Mesendoderm (in vitro differentiated cells): ENCODE results near the gene SLC18B1.

Experiments
- DNase-seq: peaks from one replicate; pipeline ENCODE4 v3.0.0; 2013
- H2AK5ac ChIP-seq: 2 replicates; pipeline ENCODE4 v1.6.1; 2013; ENCODE audit warnings: low read length, inconsistent platforms
- H2BK120ac ChIP-seq: 2 replicates; pipeline ENCODE4 v1.6.1; 2013; ENCODE audit warnings: low read depth, mild to moderate bottlenecking, low read length, moderate library complexity, mixed read lengths
- H2BK15ac ChIP-seq: replicated peaks from 2 replicates; pipeline ENCODE4 v1.6.1; 2013; ENCODE audit warnings: low read depth, mild to moderate bottlenecking, moderate library complexity
- H2BK5ac ChIP-seq: 2 replicates; pipeline ENCODE4 v1.6.1; 2013; ENCODE audit warnings: low read length, inconsistent platforms
- H3K18ac ChIP-seq: 2 replicates; pipeline ENCODE4 v1.6.1; 2013; ENCODE audit warnings: mild to moderate bottlenecking, low read length, mixed read lengths
- H3K23ac ChIP-seq: one replicate; pipeline ENCODE4 v1.6.1; 2013; ENCODE audit warnings: low read length
- H3K27ac ChIP-seq: 2 replicates; pipeline ENCODE4 v1.5.1; 2013; ENCODE audit warnings: low read depth, mild to moderate bottlenecking, inconsistent platforms, low read length, moderate library complexity
- H3K27me3 ChIP-seq: 2 replicates; pipeline ENCODE4 v1.6.1; 2013; ENCODE audit warnings: low read length, control low read depth, mild to moderate bottlenecking, inconsistent platforms; ENCODE audit not compliant: insufficient read depth, poor library complexity
- H3K36me3 ChIP-seq: 2 replicates; pipeline ENCODE4 v1.6.1; 2013; ENCODE audit warnings: low read length, inconsistent platforms; ENCODE audit not compliant: control insufficient read depth, insufficient read depth
- H3K4ac ChIP-seq: one replicate; pipeline ENCODE4 v1.6.1; 2013; ENCODE audit warnings: low read depth, mild to moderate bottlenecking, low read length, moderate library complexity
- H3K4me1 ChIP-seq: 2 replicates; pipeline ENCODE4 v1.6.1; 2013; ENCODE audit warnings: low read depth, low read length, inconsistent platforms; ENCODE audit not compliant: control insufficient read depth
- H3K4me2 ChIP-seq: 2 replicates; pipeline ENCODE4 v1.6.1; 2013; ENCODE audit warnings: low read length
- H3K4me3 ChIP-seq: 2 replicates; pipeline ENCODE4 v1.5.1; 2013; ENCODE audit warnings: mild to moderate bottlenecking, low read length
- H3K56ac ChIP-seq: one replicate; pipeline ENCODE4 v1.6.1; 2013; ENCODE audit warnings: low read length
- H3K79me1 ChIP-seq: 2 replicates; pipeline ENCODE4 v1.6.1; 2013; ENCODE audit warnings: low read length, inconsistent platforms
- H3K79me2 ChIP-seq: 2 replicates; pipeline ENCODE4 v1.6.1; 2013; ENCODE audit warnings: mild to moderate bottlenecking, low read length; ENCODE audit not compliant: control insufficient read depth, insufficient read depth
- H3K9ac ChIP-seq: 2 replicates; pipeline ENCODE4 v1.6.1; 2013; ENCODE audit warnings: low read length, inconsistent platforms
- H4K5ac ChIP-seq: one replicate; pipeline ENCODE4 v1.6.1; 2013; ENCODE audit warnings: low read length
- H4K8ac ChIP-seq: one replicate; pipeline ENCODE4 v1.6.1; 2013; ENCODE audit warnings: low read depth, mild to moderate bottlenecking, control low read depth, low read length, moderate library complexity
- WGBS: extraction: QIAGEN DNeasy Blood & Tissue Kit; methylation state at CpG from one replicate; pipeline ENCODE4 v1.1.7; 2013; ENCODE audit warnings: low lambda C conversion rate, missing lambda C conversion rate; ENCODE audit not compliant: insufficient coverage; ENCODE audit errors: extremely low coverage; 5-methylcytosine and 5-hydroxymethylcytosine counted together
- small RNA-seq: library from polyadenylated mRNA; stranded (forward); fragments of <200 nt; extraction: miRNeasy Mini kit (QIAGEN cat#:217004); gene quantifications from one replicate; pipeline ENCODE3, GENCODE V24; 2013; ENCODE audit not compliant: insufficient read depth

SLC18B1 gene

GRCh38 chr6:132725471-132725870 is 73.0 kb downstream of the SLC18B1 start:
- Histone ChIP-seq H3K79me1 (no peaks in the 10 kb centered on the region), H3K4me3 (no peak overlapping the region), H2BK15ac (no peak overlapping the region), H2AK5ac (no peak overlapping the region), H3K4ac (no peak overlapping the region), H3K27me3 (no peaks in the 10 kb centered on the region), H4K8ac (no peak overlapping the region), H3K18ac (no peak overlapping the region), H3K79me2 (no peaks in the 10 kb centered on the region), H3K27ac (no peak overlapping the region), H2BK120ac (no peak overlapping the region), H3K4me1 (no peaks in the 10 kb centered on the region), H3K23ac (no peak overlapping the region), H3K4me2 (no peak overlapping the region), H3K9ac (no peak overlapping the region), H4K5ac (no peak overlapping the region), H3K36me3 (no peaks in the 10 kb centered on the region), H2BK5ac (no peak overlapping the region), H3K56ac (no peak overlapping the region)
- no CpG with 5 or more reads among the region's 6 CpGs for WGBS
- no peak for DNase-seq

DNA sequence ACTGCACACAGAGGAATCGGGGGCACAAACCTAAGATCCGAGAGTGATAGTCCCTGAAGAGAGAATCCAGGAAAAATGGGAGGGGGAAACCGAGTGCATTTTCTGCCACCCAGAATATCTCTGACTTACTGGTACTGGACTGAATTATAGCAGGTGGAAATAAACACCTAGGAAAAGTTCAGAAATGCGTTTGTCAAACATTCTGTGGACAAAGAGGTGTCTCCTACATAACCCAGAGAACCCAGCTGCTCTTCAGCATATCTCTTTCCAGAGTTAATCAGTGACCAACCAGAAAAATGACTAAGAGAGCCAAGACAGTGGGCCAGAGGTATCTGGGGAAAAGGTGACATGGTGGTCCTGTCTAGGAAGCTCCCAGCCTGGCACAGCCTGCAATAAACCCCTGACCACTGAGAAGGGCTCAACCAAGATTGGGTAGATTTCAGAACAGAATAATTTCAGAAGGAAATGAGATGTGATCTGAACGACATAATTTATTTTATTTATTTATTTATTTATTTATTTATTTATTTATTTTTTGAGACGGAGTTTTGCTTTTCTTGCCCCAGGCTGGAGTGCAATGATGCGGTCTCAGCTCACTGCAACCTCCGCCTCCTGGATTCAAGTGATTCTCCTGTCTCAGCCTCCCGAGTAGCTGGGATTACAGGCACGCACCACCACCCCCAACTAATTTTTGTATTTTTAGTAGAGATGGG is 78.5 kb downstream of the SLC18B1 start:
- H3K27ac ChIP-seq, result no peak overlapping the region
- no peak overlapping the region for H4K5ac ChIP-seq
- H2BK120ac ChIP-seq, result no peak overlapping the region
- no CpG with 5 or more reads among the region's 10 CpGs for WGBS
- no peaks in the 10 kb centered on the region for H3K79me1 ChIP-seq
- DNase-seq, result no peak
- H4K8ac ChIP-seq, result no peak overlapping the region
- no peak overlapping the region for H2BK15ac ChIP-seq
- no peak overlapping the region for H3K9ac ChIP-seq
- no peaks in the 10 kb centered on the region for H3K36me3 ChIP-seq
- no peak overlapping the region for H3K18ac ChIP-seq
- H3K4me2 ChIP-seq, result no peak overlapping the region
- no peak overlapping the region for H3K23ac ChIP-seq
- H2BK5ac ChIP-seq, result no peak overlapping the region
- no peak overlapping the region for H3K4me3 ChIP-seq
- no peak overlapping the region for H3K4ac ChIP-seq
- H3K56ac ChIP-seq, result no peak overlapping the region
- no peaks in the 10 kb centered on the region for H3K79me2 ChIP-seq
- no peak overlapping the region for H2AK5ac ChIP-seq
- H3K4me1 ChIP-seq, result no peaks in the 10 kb centered on the region
- H3K27me3 ChIP-seq, result no peaks in the 10 kb centered on the region

Small RNA genes within 50 kb of the gene (small RNA-seq; reads per million reads assigned to genes)
- 80.8 reads per million, percentile 95 among the genes with 10 or more reads in this experiment for gene SNORA33
- 9,827 reads per million, percentile 100 among the genes with 10 or more reads in this experiment for gene SNORD100
- 4,078 reads per million, percentile 99 among the genes with 10 or more reads in this experiment for gene SNORD101
